ENCODE measurements around the gene ARRDC2. TPM values are rescaled to one million over a fixed set of nuclear protein-coding genes. Genes with fewer than 3 reads are reported as not detected.
A peak's percentile ranks its signal among the peaks of the same experiment; 100 is the strongest.

Gene ARRDC2
- total and polyA plus RNA-seq, 9 of the 15 experiments (the other 6 are each of a cell fraction or from before 2014, with no cell fraction given) = 1.9 to 27.4 (median 15.2) TPM

DNA sequence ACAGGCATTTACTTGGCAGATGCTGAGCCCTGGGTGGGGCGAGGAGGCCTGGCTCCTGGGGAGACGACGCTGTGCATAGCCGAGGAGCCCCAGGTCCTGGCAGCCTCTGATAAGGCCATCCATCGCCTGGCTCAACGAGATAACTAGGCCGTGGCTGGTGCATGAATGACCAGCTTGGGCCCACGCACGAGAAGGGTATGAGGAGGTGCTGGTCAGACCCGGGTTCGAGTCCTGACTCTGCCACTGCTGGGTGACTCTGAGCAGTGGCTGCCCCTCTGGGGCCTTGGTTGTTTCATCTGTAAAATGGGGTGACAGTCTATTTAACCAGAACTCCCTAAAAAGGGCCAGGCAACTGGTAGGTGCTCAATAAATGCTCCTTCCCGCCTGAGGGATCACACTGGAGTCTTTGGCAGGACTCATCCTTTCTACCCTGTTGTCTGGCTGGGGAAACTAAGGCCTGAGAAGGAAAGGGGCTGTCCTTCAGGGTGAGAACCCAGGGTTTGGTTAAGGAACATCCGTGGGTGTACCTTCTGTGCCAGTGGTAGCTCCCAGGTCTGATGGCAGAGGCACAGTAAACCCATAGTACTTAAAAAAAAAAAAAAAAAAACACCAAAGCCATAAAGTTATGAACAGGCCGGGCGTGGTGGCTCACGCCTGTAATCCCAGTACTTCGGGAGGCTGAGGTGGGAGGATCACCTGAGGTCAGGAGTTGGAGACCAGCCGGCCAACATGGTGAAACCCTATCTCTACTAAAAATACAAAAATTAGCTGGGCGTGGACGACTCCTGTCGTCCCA is 8.1 kb upstream of the ARRDC2 start (continued):
- TF ChIP-seq, protein P1, sequence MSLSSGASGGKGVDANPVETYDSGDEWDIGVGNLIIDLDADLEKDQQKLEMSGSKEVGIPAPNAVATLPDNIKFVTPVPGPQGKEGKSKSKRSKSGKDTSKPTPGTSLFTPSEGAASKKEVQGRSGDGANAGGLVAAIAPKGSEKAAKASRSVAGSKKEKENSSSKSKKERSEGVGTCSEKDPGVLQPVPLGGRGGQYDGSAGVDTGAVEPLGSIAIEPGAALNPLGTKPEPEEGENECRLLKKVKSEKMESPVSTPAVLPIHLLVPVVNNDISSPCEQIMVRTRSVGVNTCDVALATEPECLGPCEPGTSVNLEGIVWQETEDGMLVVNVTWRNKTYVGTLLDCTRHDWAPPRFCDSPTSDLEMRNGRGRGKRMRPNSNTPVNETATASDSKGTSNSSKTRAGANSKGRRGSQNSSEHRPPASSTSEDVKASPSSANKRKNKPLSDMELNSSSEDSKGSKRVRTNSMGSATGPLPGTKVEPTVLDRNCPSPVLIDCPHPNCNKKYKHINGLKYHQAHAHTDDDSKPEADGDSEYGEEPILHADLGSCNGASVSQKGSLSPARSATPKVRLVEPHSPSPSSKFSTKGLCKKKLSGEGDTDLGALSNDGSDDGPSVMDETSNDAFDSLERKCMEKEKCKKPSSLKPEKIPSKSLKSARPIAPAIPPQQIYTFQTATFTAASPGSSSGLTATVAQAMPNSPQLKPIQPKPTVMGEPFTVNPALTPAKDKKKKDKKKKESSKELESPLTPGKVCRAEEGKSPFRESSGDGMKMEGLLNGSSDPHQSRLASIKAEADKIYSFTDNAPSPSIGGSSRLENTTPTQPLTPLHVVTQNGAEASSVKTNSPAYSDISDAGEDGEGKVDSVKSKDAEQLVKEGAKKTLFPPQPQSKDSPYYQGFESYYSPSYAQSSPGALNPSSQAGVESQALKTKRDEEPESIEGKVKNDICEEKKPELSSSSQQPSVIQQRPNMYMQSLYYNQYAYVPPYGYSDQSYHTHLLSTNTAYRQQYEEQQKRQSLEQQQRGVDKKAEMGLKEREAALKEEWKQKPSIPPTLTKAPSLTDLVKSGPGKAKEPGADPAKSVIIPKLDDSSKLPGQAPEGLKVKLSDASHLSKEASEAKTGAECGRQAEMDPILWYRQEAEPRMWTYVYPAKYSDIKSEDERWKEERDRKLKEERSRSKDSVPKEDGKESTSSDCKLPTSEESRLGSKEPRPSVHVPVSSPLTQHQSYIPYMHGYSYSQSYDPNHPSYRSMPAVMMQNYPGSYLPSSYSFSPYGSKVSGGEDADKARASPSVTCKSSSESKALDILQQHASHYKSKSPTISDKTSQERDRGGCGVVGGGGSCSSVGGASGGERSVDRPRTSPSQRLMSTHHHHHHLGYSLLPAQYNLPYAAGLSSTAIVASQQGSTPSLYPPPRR (CRISPR knock-in tag; IDR thresholded peaks at IDR 0.05; ENCODE audit: borderline replicate concordance) = 0 out of 2 replicates have a peak, but pooled peaks have one; percentile 64
- TF ChIP-seq ZNF740 (CRISPR knock-in tag; IDR thresholded peaks at IDR 0.05) = no peak
- TF ChIP-seq ZNF740 (tag; IDR thresholded peaks at IDR 0.05) = no peak
- TF ChIP-seq, protein P2, sequence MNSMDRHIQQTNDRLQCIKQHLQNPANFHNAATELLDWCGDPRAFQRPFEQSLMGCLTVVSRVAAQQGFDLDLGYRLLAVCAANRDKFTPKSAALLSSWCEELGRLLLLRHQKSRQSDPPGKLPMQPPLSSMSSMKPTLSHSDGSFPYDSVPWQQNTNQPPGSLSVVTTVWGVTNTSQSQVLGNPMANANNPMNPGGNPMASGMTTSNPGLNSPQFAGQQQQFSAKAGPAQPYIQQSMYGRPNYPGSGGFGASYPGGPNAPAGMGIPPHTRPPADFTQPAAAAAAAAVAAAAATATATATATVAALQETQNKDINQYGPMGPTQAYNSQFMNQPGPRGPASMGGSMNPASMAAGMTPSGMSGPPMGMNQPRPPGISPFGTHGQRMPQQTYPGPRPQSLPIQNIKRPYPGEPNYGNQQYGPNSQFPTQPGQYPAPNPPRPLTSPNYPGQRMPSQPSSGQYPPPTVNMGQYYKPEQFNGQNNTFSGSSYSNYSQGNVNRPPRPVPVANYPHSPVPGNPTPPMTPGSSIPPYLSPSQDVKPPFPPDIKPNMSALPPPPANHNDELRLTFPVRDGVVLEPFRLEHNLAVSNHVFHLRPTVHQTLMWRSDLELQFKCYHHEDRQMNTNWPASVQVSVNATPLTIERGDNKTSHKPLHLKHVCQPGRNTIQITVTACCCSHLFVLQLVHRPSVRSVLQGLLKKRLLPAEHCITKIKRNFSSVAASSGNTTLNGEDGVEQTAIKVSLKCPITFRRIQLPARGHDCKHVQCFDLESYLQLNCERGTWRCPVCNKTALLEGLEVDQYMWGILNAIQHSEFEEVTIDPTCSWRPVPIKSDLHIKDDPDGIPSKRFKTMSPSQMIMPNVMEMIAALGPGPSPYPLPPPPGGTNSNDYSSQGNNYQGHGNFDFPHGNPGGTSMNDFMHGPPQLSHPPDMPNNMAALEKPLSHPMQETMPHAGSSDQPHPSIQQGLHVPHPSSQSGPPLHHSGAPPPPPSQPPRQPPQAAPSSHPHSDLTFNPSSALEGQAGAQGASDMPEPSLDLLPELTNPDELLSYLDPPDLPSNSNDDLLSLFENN (IDR thresholded peaks at IDR 0.05; ENCODE audit: low read depth in 2 of 2, low read length in 2 of 2) = peak in 1 of 2 experiments; percentile 91; a peak in 2 of 4 replicates
- TF ChIP-seq GTF3C2 (IDR thresholded peaks at IDR 0.05; ENCODE audit: borderline replicate concordance, extremely low read depth, insufficient read length) = peak; percentile 74
- peak; percentile 95 for TF ChIP-seq TEAD4 (IDR thresholded peaks at IDR 0.05; ENCODE audit: low read length)
- TF ChIP-seq TEAD4 (CRISPR knock-in tag; IDR thresholded peaks at IDR 0.05; ENCODE audit: borderline replicate concordance) = no peak
- no peak for TF ChIP-seq GTF2E2 (tag; IDR thresholded peaks at IDR 0.05)
- no peak for TF ChIP-seq RAD51 (IDR thresholded peaks at IDR 0.05; ENCODE audit: borderline replicate concordance, low read depth)
- no peak for TF ChIP-seq ARID2 (IDR thresholded peaks at IDR 0.05)
- TF ChIP-seq, protein P3, sequence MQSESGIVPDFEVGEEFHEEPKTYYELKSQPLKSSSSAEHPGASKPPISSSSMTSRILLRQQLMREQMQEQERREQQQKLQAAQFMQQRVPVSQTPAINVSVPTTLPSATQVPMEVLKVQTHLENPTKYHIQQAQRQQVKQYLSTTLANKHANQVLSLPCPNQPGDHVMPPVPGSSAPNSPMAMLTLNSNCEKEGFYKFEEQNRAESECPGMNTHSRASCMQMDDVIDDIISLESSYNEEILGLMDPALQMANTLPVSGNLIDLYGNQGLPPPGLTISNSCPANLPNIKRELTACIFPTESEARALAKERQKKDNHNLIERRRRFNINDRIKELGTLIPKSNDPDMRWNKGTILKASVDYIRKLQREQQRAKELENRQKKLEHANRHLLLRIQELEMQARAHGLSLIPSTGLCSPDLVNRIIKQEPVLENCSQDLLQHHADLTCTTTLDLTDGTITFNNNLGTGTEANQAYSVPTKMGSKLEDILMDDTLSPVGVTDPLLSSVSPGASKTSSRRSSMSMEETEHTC (IDR thresholded peaks at IDR 0.05) = 0 out of 2 replicates have a peak, but pooled peaks have one; percentile 43
